NCI-H1092 (cell line): ENCODE data around the gene GLDN.
"Not testable (repeated sequence)": the region's sequence is repeated elsewhere in the genome, so short reads cannot be mapped to it uniquely, and the experiment has no call there.

ENCODE experiments used
- DNase-seq: peaks from one replicate; lab custom pipeline; 2025; lab: John Stamatoyannopoulos, UW

Gene GLDN

DNA sequence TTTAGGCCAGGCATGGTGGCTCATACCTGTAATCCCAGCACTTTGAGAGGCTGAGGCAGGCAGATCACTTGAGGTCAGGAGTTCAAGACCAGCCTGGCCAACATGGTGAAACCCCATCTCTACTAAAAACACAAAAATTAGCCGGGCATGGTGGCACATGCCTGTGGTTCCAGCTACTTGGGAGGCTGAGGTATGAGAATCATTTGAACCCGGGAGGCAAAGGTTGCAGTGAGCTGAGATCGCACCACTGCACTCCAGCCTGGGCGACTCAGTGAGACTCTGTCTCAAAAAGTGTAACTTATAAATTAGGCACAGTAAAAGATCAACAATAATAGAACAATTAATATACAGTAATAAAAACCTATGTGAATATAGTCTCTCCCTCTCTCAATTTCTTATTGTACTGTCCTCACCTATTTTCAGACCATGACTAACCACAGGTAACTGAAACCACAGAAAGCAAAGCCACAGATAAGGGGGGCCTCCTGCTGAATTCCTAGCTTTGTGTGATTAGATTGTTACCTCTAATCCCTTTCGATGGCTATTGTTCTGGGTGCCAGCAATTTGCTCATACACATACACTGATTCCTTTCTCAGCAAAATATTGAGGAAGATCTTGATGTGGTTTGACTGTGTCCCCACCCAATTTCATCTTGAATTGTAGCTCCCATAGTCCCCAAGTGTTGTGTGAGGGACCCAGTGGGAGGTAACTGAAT is 104.7 kb downstream of the GLDN start:
- not testable (repeated sequence) for DNase-seq

DNA sequence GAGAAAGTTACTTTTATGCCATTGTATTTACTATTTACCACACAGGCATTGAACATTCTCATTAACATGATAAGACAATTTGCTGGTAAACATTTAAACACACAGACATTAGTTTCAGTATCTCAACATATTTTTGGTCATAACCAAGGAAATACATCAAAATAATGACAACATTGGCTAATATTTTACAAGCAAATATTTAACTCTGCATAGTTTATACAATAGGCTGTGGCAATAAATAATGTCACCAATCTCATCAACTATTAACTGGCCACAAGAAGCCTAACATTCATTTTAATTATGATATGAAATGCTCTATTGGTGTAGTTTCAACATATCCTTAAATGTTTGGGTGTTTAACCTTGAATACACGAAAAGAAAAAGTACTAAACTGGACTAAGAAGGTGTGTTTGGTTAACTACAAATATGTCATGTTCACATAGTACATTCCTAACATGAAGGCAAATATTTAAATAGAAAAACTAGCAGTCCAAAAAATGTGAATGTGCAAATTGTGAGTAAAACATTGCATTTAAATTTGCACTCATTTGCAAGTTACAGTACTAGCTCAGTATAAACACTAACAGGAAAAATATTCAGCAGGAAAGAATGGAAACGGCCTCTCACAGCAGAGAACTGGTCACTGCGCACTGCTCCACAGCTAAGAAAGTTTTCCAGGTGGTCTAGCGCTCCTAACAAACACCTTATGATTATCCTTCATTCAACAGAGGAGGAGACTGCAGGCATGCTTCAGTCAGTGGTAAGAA is 106.6 kb downstream of the GLDN start:
- no peak for DNase-seq

DNA sequence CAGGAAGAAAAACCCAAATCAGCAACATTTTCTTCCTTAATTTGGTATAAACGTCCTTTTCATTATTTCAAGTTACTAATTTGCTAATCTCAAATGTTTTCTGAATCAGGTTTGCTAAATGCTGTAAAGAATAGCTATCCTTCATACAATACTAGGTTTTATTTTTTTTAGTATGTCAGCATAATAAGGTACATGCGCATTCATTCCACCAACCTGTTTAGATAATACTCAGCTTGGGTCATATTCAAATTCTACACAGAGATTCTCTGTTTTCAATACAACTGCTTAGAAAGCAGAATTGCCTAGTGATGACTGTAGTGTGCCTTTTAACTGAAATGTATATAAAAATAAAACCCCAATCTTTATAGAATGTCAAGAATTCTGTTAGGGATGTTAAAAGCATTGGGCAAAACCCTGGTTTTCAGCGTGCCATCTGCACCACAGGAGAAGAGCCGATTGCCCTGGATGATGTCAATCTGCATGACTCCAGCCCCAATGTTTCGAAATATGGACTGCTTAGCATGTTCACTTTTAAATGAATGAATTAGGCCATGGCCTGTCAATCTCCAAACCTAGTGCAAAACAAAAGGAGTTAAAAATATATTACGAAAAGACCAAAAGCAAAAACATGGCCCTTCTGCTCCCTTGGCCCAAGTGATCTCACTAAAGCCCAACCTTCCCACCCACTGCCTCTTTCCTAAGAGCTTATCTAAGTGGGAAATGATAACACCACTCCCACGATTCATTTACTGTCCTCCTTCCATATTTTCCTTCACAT is 107.4 kb downstream of the GLDN start:
- DNase-seq, result no peak

GRCh38 chr15:51450001-51450400 is 108.5 kb downstream of the GLDN start:
- DNase-seq, result no peak
